ENCODE measurements around the gene HNRNPM.
A peak's percentile ranks its signal among the peaks of the same experiment; 100 is the strongest.

Gene HNRNPM

GRCh38 chr19:8469613-8470368, 25.0 kb downstream of the HNRNPM start:
- Mint-ChIP-seq H3K4me3 (no peak overlapping the region), H3K27me3 (ENCODE audit: low read depth, poor library complexity) (no peaks in the 10 kb centered on the region), H3K27ac (peak overlapping the region; percentile 89), H3K9me3 (no peaks in the 10 kb centered on the region), H3K36me3 (ENCODE audit: low read depth) (peaks cover 94% of the 10 kb centered on the region), H3K4me1 (peaks cover 22% of the 10 kb centered on the region)
- no peak for DNase-seq
- TF ChIP-seq CTCF (IDR thresholded peaks at IDR 0.05), result no peak

- no peak overlapping the region for H3K4me3 Mint-ChIP-seq
- no peak for DNase-seq
- H3K27me3 Mint-ChIP-seq (ENCODE audit: low read depth, poor library complexity), result no peaks in the 10 kb centered on the region
- peak overlapping the region; percentile 81 for H3K27ac Mint-ChIP-seq
- peaks cover 81% of the 10 kb centered on the region for H3K36me3 Mint-ChIP-seq (ENCODE audit: low read depth)
- no peak for TF ChIP-seq CTCF (IDR thresholded peaks at IDR 0.05)
- H3K4me1 Mint-ChIP-seq, result peaks cover 13% of the 10 kb centered on the region
- H3K9me3 Mint-ChIP-seq, result no peaks in the 10 kb centered on the region
Measured at GRCh38 chr19:8473648-8474476, 29.1 kb downstream of the HNRNPM start.

- Mint-ChIP-seq H3K27me3 (ENCODE audit: low read depth, poor library complexity) (no peaks in the 10 kb centered on the region), H3K27ac (no peak overlapping the region), H3K9me3 (no peaks in the 10 kb centered on the region), H3K4me1 (peaks cover 5% of the 10 kb centered on the region), H3K36me3 (ENCODE audit: low read depth) (peaks cover 71% of the 10 kb centered on the region), H3K4me3 (no peak overlapping the region)
- DNase-seq, result no peak
- TF ChIP-seq CTCF (IDR thresholded peaks at IDR 0.05), result no peak
Measured at GRCh38 chr19:8475005-8475404, 30.2 kb downstream of the HNRNPM start.

GRCh38 chr19:8476524-8476923, 31.7 kb downstream of the HNRNPM start:
- DNase-seq, result no peak
- H3K27ac Mint-ChIP-seq, result no peak overlapping the region

GRCh38 chr19:8477889-8478288, 33.1 kb downstream of the HNRNPM start:
- no peak for TF ChIP-seq CTCF (IDR thresholded peaks at IDR 0.05)
- H3K27me3 Mint-ChIP-seq (ENCODE audit: low read depth, poor library complexity), result no peaks in the 10 kb centered on the region
- H3K4me1 Mint-ChIP-seq, result peaks cover 14% of the 10 kb centered on the region
- H3K9me3 Mint-ChIP-seq, result no peaks in the 10 kb centered on the region
- peak overlapping the region; percentile 76 for H3K27ac Mint-ChIP-seq
- peaks cover 69% of the 10 kb centered on the region for H3K36me3 Mint-ChIP-seq (ENCODE audit: low read depth)
- DNase-seq, result no peak
- no peak overlapping the region for H3K4me3 Mint-ChIP-seq

More at GRCh38 chr19:8476524-8476923, 31.7 kb downstream of the HNRNPM start:
- TF ChIP-seq CTCF (IDR thresholded peaks at IDR 0.05), result no peak
- peaks cover 13% of the 10 kb centered on the region for H3K4me1 Mint-ChIP-seq
- no peak overlapping the region for H3K4me3 Mint-ChIP-seq
- H3K9me3 Mint-ChIP-seq, result no peaks in the 10 kb centered on the region
- no peaks in the 10 kb centered on the region for H3K27me3 Mint-ChIP-seq (ENCODE audit: low read depth, poor library complexity)
- H3K36me3 Mint-ChIP-seq (ENCODE audit: low read depth), result peaks cover 68% of the 10 kb centered on the region
